ENCODE data around the gene SCAMP5. TPM values are rescaled to one million over a fixed set of nuclear protein-coding genes. Genes with fewer than 3 reads are reported as not detected.

SCAMP5 gene
- total RNA-seq, 1 experiment from 2014 or later = 17.9 TPM

DNA sequence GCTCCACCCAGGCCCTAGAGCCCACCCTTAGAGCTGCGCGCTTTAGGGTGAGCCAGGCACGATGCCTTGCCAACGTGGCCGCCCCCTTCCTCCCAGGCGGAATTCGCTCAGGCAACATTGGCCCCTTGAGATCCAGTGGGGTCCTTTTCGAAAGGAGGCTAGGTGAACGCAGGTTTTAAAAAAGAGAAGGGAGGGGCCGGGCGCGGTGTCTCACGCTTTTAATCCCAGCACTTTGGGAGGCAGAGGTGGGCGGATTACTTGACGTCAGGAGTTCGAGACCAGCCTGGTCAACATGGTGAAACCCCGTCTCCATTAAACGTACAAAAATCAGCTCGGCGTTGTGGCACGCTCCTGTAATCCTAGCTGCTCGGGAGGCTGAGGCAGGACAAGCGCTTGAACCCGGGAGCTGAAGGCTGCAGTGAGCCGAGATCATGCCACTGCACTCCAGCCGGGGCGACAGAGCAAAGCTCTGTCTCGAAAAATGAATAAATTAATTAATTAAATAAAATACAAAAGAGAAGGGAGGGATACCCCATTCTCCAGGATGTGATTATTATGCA, 37.8 kb upstream of the SCAMP5 start:
- Histone ChIP-seq H3K9me3 (ENCODE audit: insufficient read depth, low read depth) (no peaks in the 10 kb centered on the region), H3K9me2 (ENCODE audit: insufficient read depth) (no peaks in the 10 kb centered on the region), H2AFZ (peak overlapping the region; percentile 93), H3K79me2 (ENCODE audit: low read depth) (peaks cover 28% of the 10 kb centered on the region), H3F3A (ENCODE audit: insufficient read depth, low read depth) (peaks cover 22% of the 10 kb centered on the region), H3K27ac (peak overlapping the region; percentile 75), H4K20me1 (ENCODE audit: insufficient read depth) (peaks cover 20% of the 10 kb centered on the region), H3K4me2 (peak overlapping the region; percentile 96), H3K36me3 (ENCODE audit: low read depth) (no peaks in the 10 kb centered on the region), H3K4me1 (replicated peaks; ENCODE audit: insufficient read depth) (peaks cover 20% of the 10 kb centered on the region), H3K27me3 (ENCODE audit: insufficient read depth, low read depth) (no peaks in the 10 kb centered on the region), H3K4me3 (peak overlapping the region; percentile 92)
- intact Hi-C loops (cut with micrococcal nuclease; ENCODE audit: unreplicated experiment) = loop anchor here (2.0 to 10.0 kb wide), 3 partner anchors 25 to 583 kb away; partner anchors contain the start of gene PPCDC
- TF ChIP-seq EZH2 (IDR thresholded peaks at IDR 0.05; ENCODE audit: low read depth) = no peak
- TF ChIP-seq, protein P1, sequence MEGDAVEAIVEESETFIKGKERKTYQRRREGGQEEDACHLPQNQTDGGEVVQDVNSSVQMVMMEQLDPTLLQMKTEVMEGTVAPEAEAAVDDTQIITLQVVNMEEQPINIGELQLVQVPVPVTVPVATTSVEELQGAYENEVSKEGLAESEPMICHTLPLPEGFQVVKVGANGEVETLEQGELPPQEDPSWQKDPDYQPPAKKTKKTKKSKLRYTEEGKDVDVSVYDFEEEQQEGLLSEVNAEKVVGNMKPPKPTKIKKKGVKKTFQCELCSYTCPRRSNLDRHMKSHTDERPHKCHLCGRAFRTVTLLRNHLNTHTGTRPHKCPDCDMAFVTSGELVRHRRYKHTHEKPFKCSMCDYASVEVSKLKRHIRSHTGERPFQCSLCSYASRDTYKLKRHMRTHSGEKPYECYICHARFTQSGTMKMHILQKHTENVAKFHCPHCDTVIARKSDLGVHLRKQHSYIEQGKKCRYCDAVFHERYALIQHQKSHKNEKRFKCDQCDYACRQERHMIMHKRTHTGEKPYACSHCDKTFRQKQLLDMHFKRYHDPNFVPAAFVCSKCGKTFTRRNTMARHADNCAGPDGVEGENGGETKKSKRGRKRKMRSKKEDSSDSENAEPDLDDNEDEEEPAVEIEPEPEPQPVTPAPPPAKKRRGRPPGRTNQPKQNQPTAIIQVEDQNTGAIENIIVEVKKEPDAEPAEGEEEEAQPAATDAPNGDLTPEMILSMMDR (conservative IDR thresholded peaks at IDR 0.05) = 0 out of 2 replicates have a peak, but pooled peaks have one; percentile 9
- CTCF ChIA-PET = interaction anchor here (0.6 kb wide), 1 partner anchor 272 kb away, joined by 4 read pairs; no protein-coding TSS in a partner anchor
- POLR2A ChIA-PET (ENCODE audit: unreplicated experiment) = interaction anchor here (0.6 to 0.7 kb wide), 2 partner anchors 9 to 21 kb away, joined by 8 to 10 read pairs; no protein-coding TSS in a partner anchor
- no peak for DNase-seq
- BruUV-seq (replicated peaks) = no TSS peak

GRCh38 chr15:74958320-74958907, 36.9 kb upstream of the SCAMP5 start:
- TF ChIP-seq, protein P1 (conservative IDR thresholded peaks at IDR 0.05) = no peak
- TF ChIP-seq EZH2 (IDR thresholded peaks at IDR 0.05; ENCODE audit: low read depth) = no peak
- intact Hi-C loops (cut with micrococcal nuclease; ENCODE audit: unreplicated experiment) = loop anchor here (5.0 to 10.0 kb wide), 2 partner anchors 64 to 584 kb away; partner anchors contain the start of gene PPCDC
- CTCF ChIA-PET = no interaction called here
- Histone ChIP-seq H3K4me2 (peak overlapping the region; percentile 96), H3K9me3 (ENCODE audit: insufficient read depth, low read depth) (no peaks in the 10 kb centered on the region), H2AFZ (no peak overlapping the region), H3K36me3 (ENCODE audit: low read depth) (no peaks in the 10 kb centered on the region), H3K4me1 (replicated peaks; ENCODE audit: insufficient read depth) (peaks cover 20% of the 10 kb centered on the region), H3F3A (ENCODE audit: insufficient read depth, low read depth) (peaks cover 19% of the 10 kb centered on the region; the same call in 1 of the 2 replicates), H3K27me3 (ENCODE audit: insufficient read depth, low read depth) (no peaks in the 10 kb centered on the region), H3K79me2 (ENCODE audit: low read depth) (peaks cover 27% of the 10 kb centered on the region), H4K20me1 (ENCODE audit: insufficient read depth) (peaks cover 20% of the 10 kb centered on the region), H3K4me3 (no peak overlapping the region; the same call in 1 of the 2 replicates), H3K27ac (no peak overlapping the region), H3K9me2 (ENCODE audit: insufficient read depth) (no peaks in the 10 kb centered on the region)
- peak in 1 of 2 experiments; percentile 35 for DNase-seq
- POLR2A ChIA-PET (ENCODE audit: unreplicated experiment) = interaction anchor here (0.7 kb wide), 1 partner anchor 87 kb away, joined by 3 read pairs; no protein-coding TSS in a partner anchor
- no TSS peak for BruUV-seq (replicated peaks)

- no peak overlapping the region for H3K4me3 ChIP-seq
These were observed 36.3 kb upstream of the SCAMP5 start for GRCh38 chr15:74958908-74959585.

More at GRCh38 chr15:74958908-74959585, 36.3 kb upstream of the SCAMP5 start:
- Histone ChIP-seq H3K9me3 (ENCODE audit: insufficient read depth, low read depth) (no peaks in the 10 kb centered on the region), H3K9me2 (ENCODE audit: insufficient read depth) (no peaks in the 10 kb centered on the region), H3K36me3 (ENCODE audit: low read depth) (no peaks in the 10 kb centered on the region), H3K4me2 (no peak overlapping the region), H3F3A (ENCODE audit: insufficient read depth, low read depth) (peaks cover 14% of the 10 kb centered on the region; the same call in 1 of the 2 replicates), H3K4me1 (replicated peaks; ENCODE audit: insufficient read depth) (peaks cover 17% of the 10 kb centered on the region), H3K79me2 (ENCODE audit: low read depth) (peaks cover 23% of the 10 kb centered on the region), H3K27me3 (ENCODE audit: insufficient read depth, low read depth) (no peaks in the 10 kb centered on the region), H2AFZ (no peak overlapping the region), H3K27ac (no peak overlapping the region), H4K20me1 (ENCODE audit: insufficient read depth) (peaks cover 14% of the 10 kb centered on the region)
- no peak for TF ChIP-seq EZH2 (IDR thresholded peaks at IDR 0.05; ENCODE audit: low read depth)
- TF ChIP-seq, protein P1 (conservative IDR thresholded peaks at IDR 0.05) = no peak
- BruUV-seq (replicated peaks) = no TSS peak
- intact Hi-C loops (cut with micrococcal nuclease; ENCODE audit: unreplicated experiment) = loop anchor here (5.0 to 10.0 kb wide), 2 partner anchors 63 to 584 kb away; partner anchors contain the start of gene PPCDC
- POLR2A ChIA-PET (ENCODE audit: unreplicated experiment) = interaction anchor here (0.7 kb wide), 1 partner anchor 86 kb away, joined by 3 read pairs; no protein-coding TSS in a partner anchor
- CTCF ChIA-PET = no interaction called here
- DNase-seq = no peak
